Hematopoietic multipotent progenitor cell treated with erythropoietin and hydrocortisone succinate and interleukin-3 and kit ligand, for 15 days (in vitro differentiated cells): Measurements from ENCODE around the gene UBAC1.
A peak's percentile ranks its signal among the peaks of the same experiment; 100 is the strongest.

Experiments used
- DNase-seq: peaks from one replicate; pipeline ENCODE4 v3.0.0-alpha.2; 2015; ENCODE audit warnings: low spot score

UBAC1 gene

GRCh38 chr9:135993765-135994500 lies 32.8 kb upstream of the UBAC1 start:
- DNase-seq = no peak

- DNase-seq = no peak
These were observed 32.2 kb upstream of the UBAC1 start for GRCh38 chr9:135993409-135993742.

- peak; percentile 36 for DNase-seq
These were observed 31.6 kb upstream of the UBAC1 start for GRCh38 chr9:135992486-135993408.

DNA sequence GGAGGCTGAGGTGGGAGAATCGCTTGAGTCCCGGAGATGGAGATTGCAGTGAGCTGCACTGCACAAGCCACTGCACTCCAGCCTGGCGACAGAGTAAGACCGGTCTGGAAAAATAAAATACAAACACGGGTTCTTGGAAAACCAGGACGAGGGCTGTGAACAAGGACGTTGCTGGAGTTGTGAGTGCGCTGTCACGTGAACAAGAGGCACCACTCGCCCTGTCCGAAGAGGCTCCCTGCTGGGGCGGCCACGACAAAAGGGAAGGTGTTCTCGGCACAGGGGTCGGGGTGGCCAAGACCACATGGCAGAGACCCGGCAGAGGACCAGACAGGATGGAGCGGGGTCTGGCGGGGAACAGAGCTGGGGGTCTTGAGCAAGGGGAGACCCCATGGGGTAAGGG lies 30.6 kb upstream of the UBAC1 start:
- DNase-seq = no peak

DNA sequence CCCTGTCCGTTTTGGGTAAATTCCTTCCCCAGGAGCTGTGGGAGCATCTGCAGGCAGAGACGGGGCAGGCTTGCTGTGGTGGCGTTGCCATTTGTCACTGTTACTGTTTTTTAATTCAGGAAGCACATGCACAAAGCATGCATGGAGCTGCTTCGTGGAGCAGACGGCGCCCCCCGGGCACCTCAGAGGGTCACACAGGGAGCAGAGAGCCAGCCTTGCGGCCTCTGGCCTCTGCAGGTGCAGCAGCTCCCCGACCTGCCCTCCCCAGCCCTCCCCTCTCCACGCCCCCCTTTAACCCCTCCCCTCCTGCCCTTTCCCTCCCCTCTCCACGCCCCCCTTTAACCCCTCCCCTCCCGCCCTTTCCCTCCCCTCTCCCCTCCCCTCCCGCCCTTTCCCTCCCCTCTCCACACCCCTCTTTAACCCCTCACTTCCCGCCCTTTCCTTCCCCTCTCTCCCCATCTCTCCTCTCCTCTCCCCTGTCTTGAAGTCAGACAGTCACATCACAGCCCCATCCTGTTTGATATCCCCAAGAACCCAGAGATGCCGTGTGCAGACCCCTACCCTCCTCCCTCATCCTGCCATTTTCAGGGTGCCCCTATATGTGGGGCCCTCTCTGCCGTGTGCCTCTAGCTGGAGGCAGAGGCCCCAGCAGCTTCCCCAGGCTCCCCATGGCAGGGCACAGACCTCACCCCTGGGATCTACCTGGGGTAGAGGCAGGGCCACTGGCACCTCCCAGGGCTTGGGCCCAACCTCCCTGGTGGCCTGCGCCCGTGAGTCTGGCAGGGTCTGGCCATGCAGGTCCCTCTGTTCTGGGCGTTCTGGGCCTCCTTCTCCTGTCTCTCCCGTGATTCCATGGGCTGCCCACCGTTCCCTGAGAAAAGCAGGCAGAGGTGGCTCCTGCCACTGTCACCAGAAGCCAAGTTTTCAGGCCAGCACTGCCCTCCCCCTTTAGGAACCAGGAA lies 29.6 kb upstream of the UBAC1 start:
- peak; percentile 53 for DNase-seq

DNA sequence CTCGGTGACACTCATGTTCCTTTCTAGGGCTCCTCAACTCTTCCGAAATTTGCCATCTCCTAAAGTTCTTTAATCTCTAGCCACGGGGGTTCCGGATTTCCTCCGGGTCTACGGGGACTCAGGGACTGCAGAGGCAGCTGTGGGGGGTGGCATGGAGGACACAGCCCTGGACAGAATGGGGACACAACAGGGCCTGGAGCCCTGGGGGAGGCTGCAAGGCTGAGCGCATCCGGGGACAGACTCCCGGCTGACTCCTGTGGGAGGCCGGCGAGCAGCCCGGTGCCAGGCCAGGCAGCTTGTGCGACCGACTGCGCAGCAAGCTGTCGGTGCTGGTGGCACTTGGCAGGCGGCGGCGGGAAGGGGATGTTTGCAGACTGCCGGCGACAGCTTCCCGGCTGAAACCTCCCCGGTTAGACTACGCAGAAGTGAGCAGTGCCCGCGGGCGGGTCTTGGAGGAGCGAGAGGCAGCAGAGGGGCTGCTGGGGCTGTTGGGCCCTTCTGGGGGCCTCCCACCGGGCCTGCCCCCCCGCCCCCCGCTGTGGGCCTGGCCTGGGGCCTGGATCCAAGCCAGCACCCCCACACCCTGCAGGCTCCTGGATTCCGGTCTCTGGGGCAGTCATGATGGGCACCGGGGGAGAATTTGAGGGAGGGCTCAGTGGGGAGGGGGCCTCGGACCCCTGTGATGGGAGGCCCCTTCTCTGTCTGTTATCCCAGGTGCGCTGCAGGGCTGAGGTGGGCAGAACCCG lies 28.7 kb upstream of the UBAC1 start:
- no peak for DNase-seq

GRCh38 chr9:135989157-135989556 lies 28.0 kb upstream of the UBAC1 start:
- DNase-seq = no peak

GRCh38 chr9:135988493-135988892 lies 27.3 kb upstream of the UBAC1 start:
- no peak for DNase-seq

- DNase-seq = no peak
These were observed 26.7 kb upstream of the UBAC1 start for GRCh38 chr9:135987838-135988404.

DNA sequence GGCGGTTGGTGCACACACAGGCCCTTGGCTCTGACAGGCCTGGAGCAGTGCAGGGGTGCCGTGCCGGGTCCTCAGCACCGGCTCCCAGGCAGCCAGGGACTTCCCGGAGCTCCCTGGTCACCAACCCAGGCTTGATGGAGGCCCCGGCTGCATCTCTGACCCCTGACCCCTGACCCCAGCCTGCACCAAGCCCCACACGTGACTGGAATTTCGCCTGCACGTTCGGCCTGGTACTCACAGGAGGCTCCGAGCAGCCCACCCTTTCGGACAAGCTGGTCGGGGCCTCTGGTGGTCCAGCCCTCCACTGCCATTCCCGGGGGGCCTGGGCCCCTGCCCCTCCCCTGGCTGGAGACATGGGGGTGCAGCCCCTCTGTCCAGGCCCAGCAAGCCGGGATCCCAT lies 25.4 kb upstream of the UBAC1 start:
- no peak for DNase-seq

GRCh38 chr9:135985889-135986288 lies 24.7 kb upstream of the UBAC1 start:
- DNase-seq = no peak

GRCh38 chr9:135985459-135985774 lies 24.2 kb upstream of the UBAC1 start:
- no peak for DNase-seq

DNA sequence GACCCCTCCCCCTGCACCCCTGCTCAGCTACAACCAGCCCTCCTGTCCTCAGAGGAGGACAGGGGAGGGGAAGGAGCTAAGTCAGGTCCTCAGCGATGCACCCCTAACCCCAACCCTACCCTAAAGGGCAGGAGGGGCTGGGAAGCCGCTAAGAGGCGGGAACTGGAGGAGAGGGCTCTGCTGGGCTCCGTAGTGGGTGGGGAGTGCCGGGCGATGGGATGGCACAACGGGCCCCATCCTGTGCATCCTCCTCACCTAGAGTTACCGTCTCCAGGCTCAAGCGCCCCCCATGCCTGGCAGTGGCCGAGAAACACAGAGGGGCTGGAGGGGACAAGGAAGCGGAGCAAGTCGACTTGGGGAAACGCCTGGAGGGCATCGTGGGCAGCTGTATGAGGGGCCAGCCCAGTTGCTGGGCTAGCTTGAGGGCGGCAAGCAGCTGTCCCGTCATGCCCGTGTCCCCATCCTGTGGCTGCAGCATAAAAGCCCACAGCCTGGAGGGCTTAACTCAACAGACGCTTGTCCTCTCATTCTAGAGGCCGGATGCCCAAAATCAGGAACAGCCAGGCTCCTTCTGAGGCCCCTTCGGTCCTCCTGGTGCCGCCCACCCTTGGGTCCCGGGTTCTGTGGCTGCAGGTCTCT lies 23.0 kb upstream of the UBAC1 start:
- no peak for DNase-seq

GRCh38 chr9:135983208-135984071 lies 22.3 kb upstream of the UBAC1 start:
- no peak for DNase-seq

DNA sequence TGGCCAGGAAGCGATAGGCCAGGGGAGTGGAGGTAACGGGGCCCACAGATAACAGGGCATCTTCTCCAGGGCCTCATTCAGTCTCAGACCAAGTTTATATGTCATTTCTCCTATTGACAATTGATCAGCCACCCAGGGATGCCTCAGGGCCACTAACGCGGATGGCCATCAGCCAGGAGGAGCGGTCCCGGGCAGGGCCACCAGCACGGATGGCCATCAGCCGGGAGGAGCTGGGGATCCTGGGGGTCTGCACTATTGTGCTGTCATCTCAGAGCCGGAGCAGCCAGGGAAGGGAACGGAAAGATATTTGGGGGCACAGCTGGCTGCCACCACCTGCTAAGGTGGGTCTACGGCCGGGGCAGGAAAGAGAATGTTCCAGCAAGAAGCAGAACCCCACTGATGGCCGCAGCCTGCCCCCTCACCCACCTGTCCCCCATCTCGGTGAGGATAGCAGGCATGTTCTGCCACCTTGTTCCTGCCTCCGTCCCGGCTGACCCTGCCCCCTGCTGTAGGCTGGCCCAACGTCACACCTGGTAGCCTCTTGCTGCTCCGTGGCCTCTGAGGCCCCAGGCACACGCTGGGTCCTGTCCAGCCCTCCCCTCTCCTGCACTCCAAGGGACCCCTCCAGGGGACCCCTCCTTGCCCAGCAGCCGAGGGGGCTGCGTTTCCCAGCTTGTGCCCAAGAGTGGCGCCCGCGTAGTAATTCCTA lies 21.5 kb upstream of the UBAC1 start:
- DNase-seq = no peak

DNA sequence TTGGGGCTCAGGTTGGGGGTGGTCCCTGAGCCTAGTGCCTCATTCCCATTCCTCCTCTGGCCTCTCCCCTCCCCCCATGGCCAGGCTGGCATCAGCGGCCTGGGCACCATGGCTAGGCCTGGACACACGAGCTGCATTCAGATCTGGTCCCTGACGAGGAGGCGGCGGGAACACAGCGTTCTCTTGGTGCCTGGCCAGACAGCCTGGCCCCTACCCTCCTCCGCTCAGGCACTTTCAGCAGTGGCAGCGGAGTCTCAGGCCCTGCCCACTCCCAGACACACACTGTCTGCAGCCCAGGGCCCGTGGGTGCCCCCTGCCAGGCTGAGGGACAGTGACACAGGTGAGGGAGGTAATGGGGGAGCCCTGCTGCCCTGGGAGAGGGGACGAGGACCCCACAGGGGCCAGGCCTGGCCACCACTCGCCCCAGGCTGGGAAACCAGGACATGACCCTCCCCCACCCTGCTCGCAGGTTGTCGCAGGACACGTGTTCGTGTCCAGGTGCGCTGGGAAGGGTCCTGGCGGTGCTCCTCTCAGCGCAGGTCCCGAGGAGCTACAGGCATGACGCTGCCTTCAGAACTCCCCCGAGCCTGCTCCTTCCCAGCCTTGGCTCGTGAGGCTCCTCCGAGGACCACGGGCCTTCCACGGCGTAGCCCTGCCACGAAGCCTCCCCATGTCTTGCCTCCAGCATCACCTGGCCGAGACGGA lies 19.9 kb upstream of the UBAC1 start:
- no peak for DNase-seq

GRCh38 chr9:135979547-135980166 lies 18.5 kb upstream of the UBAC1 start:
- DNase-seq = no peak
